Measurements from ENCODE around the gene CDC14A. TPM values are rescaled to one million over a fixed set of nuclear protein-coding genes. Genes with fewer than 3 reads are reported as not detected.
A peak's percentile ranks its signal among the peaks of the same experiment; 100 is the strongest.

Gene CDC14A
- total RNA-seq, 1 donor from 2014 or later, result 12.9 TPM

- H3K9me3 Mint-ChIP-seq (ENCODE audit: unreplicated experiment), result no peaks in the 10 kb centered on the region
- H3K27me3 Mint-ChIP-seq (ENCODE audit: unreplicated experiment), result peaks cover 19% of the 10 kb centered on the region
- H3K36me3 Mint-ChIP-seq (ENCODE audit: low read depth, unreplicated experiment), result no peaks in the 10 kb centered on the region
- no peak overlapping the region for H3K27ac Mint-ChIP-seq (ENCODE audit: unreplicated experiment)
- H3K4me3 Mint-ChIP-seq (ENCODE audit: unreplicated experiment), result peak overlapping the region; percentile 69
- no peak for TF ChIP-seq CTCF (IDR thresholded peaks at IDR 0.05; ENCODE audit: unreplicated experiment)
- peak; percentile 22 for DNase-seq (ENCODE audit: low spot score)
- peaks cover 3% of the 10 kb centered on the region for H3K4me1 Mint-ChIP-seq (ENCODE audit: unreplicated experiment)
Observed at GRCh38 chr1:100539836-100540536, 187.7 kb downstream of the CDC14A start.

DNA sequence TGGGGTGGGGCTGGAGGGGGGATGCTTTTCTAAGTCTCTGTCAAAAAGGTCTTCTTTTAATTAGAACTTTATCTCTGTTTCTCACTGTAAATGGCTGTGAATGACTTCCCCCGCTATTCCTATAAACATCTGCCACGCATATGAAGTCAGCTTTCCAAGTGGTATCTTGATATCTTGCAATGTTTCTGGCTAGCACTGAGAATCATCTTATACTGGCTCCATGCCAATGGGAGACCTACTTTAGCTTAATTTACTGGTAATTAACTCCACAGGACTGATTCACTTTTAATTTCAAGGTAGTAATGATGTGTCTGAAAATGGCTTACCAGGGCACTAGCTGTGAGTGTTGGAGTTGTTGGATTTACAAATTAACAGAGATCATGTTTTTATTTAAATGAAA, 190.0 kb downstream of the CDC14A start:
- Mint-ChIP-seq H3K4me3 (ENCODE audit: unreplicated experiment) (no peak overlapping the region), H3K36me3 (ENCODE audit: low read depth, unreplicated experiment) (no peaks in the 10 kb centered on the region), H3K9me3 (ENCODE audit: unreplicated experiment) (no peaks in the 10 kb centered on the region), H3K4me1 (ENCODE audit: unreplicated experiment) (peaks cover 3% of the 10 kb centered on the region), H3K27me3 (ENCODE audit: unreplicated experiment) (peaks cover 18% of the 10 kb centered on the region), H3K27ac (ENCODE audit: unreplicated experiment) (no peak overlapping the region)
- no peak for TF ChIP-seq CTCF (IDR thresholded peaks at IDR 0.05; ENCODE audit: unreplicated experiment)
- DNase-seq (ENCODE audit: low spot score), result no peak

- peak; percentile 19 for TF ChIP-seq CTCF (IDR thresholded peaks at IDR 0.05; ENCODE audit: unreplicated experiment)
- H3K36me3 Mint-ChIP-seq (ENCODE audit: low read depth, unreplicated experiment), result no peaks in the 10 kb centered on the region
- no peak overlapping the region for H3K4me3 Mint-ChIP-seq (ENCODE audit: unreplicated experiment)
- H3K9me3 Mint-ChIP-seq (ENCODE audit: unreplicated experiment), result no peaks in the 10 kb centered on the region
- peaks cover 9% of the 10 kb centered on the region for H3K27me3 Mint-ChIP-seq (ENCODE audit: unreplicated experiment)
- H3K4me1 Mint-ChIP-seq (ENCODE audit: unreplicated experiment), result peaks cover 3% of the 10 kb centered on the region
- DNase-seq (ENCODE audit: low spot score), result no peak
- no peak overlapping the region for H3K27ac Mint-ChIP-seq (ENCODE audit: unreplicated experiment)
Observed at GRCh38 chr1:100543640-100544039, 191.3 kb downstream of the CDC14A start.

GRCh38 chr1:100544791-100545190, 192.5 kb downstream of the CDC14A start:
- no peak overlapping the region for H3K27ac Mint-ChIP-seq (ENCODE audit: unreplicated experiment)
- peaks cover 8% of the 10 kb centered on the region for H3K27me3 Mint-ChIP-seq (ENCODE audit: unreplicated experiment)
- no peak for DNase-seq (ENCODE audit: low spot score)
- TF ChIP-seq CTCF (IDR thresholded peaks at IDR 0.05; ENCODE audit: unreplicated experiment), result no peak
- no peaks in the 10 kb centered on the region for H3K36me3 Mint-ChIP-seq (ENCODE audit: low read depth, unreplicated experiment)
- H3K4me3 Mint-ChIP-seq (ENCODE audit: unreplicated experiment), result no peak overlapping the region
- H3K4me1 Mint-ChIP-seq (ENCODE audit: unreplicated experiment), result peaks cover 3% of the 10 kb centered on the region
- no peaks in the 10 kb centered on the region for H3K9me3 Mint-ChIP-seq (ENCODE audit: unreplicated experiment)

GRCh38 chr1:100545855-100546254, 193.5 kb downstream of the CDC14A start:
- DNase-seq (ENCODE audit: low spot score), result no peak
- no peak overlapping the region for H3K4me3 Mint-ChIP-seq (ENCODE audit: unreplicated experiment)
- no peaks in the 10 kb centered on the region for H3K36me3 Mint-ChIP-seq (ENCODE audit: low read depth, unreplicated experiment)
- peaks cover 2% of the 10 kb centered on the region for H3K27me3 Mint-ChIP-seq (ENCODE audit: unreplicated experiment)
- no peak overlapping the region for H3K27ac Mint-ChIP-seq (ENCODE audit: unreplicated experiment)
- no peak for TF ChIP-seq CTCF (IDR thresholded peaks at IDR 0.05; ENCODE audit: unreplicated experiment)
- no peaks in the 10 kb centered on the region for H3K9me3 Mint-ChIP-seq (ENCODE audit: unreplicated experiment)
- H3K4me1 Mint-ChIP-seq (ENCODE audit: unreplicated experiment), result no peaks in the 10 kb centered on the region
